ENCODE measurements around the gene CLOCK. TPM values are rescaled to one million over a fixed set of nuclear protein-coding genes. Genes with fewer than 3 reads are reported as not detected.
"Not testable (repeated sequence)": the region's sequence is repeated elsewhere in the genome, so short reads cannot be mapped to it uniquely, and the experiment has no call there.

The CLOCK gene
- total RNA-seq, 2 donors from 2014 or later, result 11.8 to 14.5 TPM

DNA sequence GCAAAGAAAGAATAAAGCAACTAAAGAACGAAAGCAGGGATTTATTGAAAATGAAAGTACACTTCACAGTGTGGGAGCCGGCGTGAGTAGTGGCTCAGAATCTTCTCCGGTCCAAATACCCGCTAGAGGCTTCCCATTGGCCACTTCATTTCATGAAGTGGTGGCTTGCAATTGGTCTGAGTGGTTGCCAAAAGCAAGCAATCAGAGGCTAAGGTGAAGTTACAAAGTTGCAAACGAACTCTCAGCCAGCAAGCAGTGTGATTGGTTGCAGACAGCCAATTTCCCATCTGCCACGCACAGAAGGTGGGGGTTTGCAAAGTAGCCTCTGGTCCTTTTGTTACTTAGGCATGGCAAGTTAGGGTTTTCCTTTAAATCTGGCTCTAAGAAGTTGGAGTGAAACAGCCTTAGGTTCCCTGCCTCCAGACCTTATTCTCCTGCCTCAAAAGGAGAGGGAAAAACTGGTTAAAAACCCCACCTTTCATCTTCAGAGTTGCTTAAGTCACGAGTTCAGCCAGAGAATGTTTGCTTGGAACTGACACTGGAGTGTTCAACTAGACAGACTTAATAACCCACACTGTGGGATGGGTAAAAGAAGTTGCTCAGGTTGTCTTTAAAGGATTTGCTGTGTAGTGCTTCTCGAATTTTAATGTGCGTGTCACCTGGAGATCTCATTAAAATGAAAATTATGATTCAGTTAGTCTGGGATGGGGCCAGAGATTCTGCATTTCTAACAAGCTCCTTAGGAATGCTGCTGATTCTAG, 6.9 kb upstream of the CLOCK start:
- Mint-ChIP-seq H3K36me3 (no peaks in the 10 kb centered on the region), H3K4me3 (peak overlapping the region; percentile 27), H3K4me1 (ENCODE audit: low read depth in 2 of 2) (no peaks in the 10 kb centered on the region), H3K9me3 (no peaks in the 10 kb centered on the region), H3K27ac (no peak overlapping the region), H3K27me3 (peaks cover 20 to 29% of the 10 kb centered on the region in 2 donors)
- ATAC-seq (peak; percentile 43 to 76), DNase-seq (ENCODE audit: low spot score) (no peak)

GRCh38 chr4:55551964-55552363, 5.3 kb upstream of the CLOCK start:
- not testable (repeated sequence) for H3K27ac Mint-ChIP-seq; DNase-seq (ENCODE audit: low spot score); H3K4me1 Mint-ChIP-seq (ENCODE audit: low read depth in 2 of 2); H3K9me3 Mint-ChIP-seq; H3K36me3 Mint-ChIP-seq; ATAC-seq; H3K4me3 Mint-ChIP-seq
- H3K27me3 Mint-ChIP-seq, result peaks cover 8 to 23% of the 10 kb centered on the region in 2 donors

DNA sequence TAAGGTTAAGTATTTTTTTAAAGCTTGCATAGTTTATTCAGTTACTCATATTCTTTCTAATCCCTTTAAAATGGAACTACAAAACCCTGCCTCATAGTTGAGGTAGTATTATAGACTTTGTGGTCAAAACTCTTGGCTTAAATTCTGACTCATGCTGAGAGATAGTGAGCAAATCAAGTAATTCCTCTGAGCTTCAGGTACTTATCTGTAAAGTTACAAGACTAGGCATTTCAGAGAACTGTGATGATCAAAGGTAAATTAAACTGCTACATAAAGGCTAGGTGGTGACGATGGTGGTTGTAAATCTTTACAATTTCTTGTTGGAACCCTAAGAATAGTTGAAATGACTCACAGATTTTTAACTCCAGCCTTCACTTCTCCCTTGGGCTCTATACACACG, 3.2 kb upstream of the CLOCK start:
- ATAC-seq (no peak), DNase-seq (ENCODE audit: low spot score) (no peak)
- H3K27ac Mint-ChIP-seq, result no peak overlapping the region
- no peak overlapping the region for H3K4me3 Mint-ChIP-seq
- peaks cover 3 to 5% of the 10 kb centered on the region in 2 donors for H3K4me1 Mint-ChIP-seq (ENCODE audit: low read depth in 2 of 2)
- no peaks in the 10 kb centered on the region for H3K36me3 Mint-ChIP-seq
- H3K27me3 Mint-ChIP-seq, result peaks cover 3 to 19% of the 10 kb centered on the region in 2 donors
- no peaks in the 10 kb centered on the region for H3K9me3 Mint-ChIP-seq

- ATAC-seq, result no peak
- Mint-ChIP-seq H3K36me3 (no peaks in the 10 kb centered on the region), H3K9me3 (no peaks in the 10 kb centered on the region), H3K4me3 (peak overlapping the region; percentile 85), H3K4me1 (ENCODE audit: low read depth in 2 of 2) (peaks cover 14 to 15% of the 10 kb centered on the region in 2 donors), H3K27ac (peak overlapping the region; percentile 72), H3K27me3 (peaks cover 0 to 13% of the 10 kb centered on the region in 2 donors)
- DNase-seq (ENCODE audit: low spot score), result no peak
These were observed 1.2 kb upstream of the CLOCK start for GRCh38 chr4:55547918-55548317.

DNA sequence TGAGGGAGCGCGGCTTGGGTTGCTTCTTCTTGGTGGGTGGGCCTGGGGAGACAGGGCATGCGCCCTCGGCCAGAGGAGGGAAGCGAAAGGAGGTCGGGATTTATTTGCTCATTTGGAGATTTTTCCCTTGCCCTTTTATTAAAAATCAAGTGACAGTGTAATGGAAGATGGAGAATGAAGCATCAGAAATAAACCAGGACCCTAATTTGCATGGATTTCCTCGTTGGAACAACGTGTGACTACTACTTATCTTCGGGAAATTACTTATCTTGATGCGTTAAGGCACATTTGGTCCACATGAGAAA, 709 bp upstream of the CLOCK start:
- Mint-ChIP-seq H3K36me3 (no peaks in the 10 kb centered on the region), H3K27ac (peak overlapping the region; percentile 72), H3K4me3 (peak overlapping the region; percentile 85), H3K27me3 (peaks cover 0 to 8% of the 10 kb centered on the region in 2 donors), H3K9me3 (no peaks in the 10 kb centered on the region), H3K4me1 (ENCODE audit: low read depth in 2 of 2) (peaks cover 14 to 15% of the 10 kb centered on the region in 2 donors)
- DNase-seq (ENCODE audit: low spot score) (no peak), ATAC-seq (no peak)

DNA sequence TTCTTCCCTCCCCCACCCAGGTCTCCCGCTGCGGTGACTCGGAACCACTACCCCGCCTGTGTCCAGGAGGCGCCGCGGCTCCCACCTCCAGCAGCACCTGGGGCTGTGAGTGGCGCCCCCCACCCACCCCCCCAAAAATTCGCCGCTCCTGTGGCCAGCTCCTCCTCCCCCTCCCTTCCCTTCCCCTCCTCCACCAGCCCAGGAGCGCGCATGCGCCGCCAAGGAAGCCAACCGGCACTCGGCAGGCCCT, 278 bp downstream of the CLOCK start:
- Mint-ChIP-seq H3K36me3 (no peaks in the 10 kb centered on the region), H3K4me1 (ENCODE audit: low read depth in 2 of 2) (peaks cover 14 to 15% of the 10 kb centered on the region in 2 donors), H3K27me3 (peaks cover 0 to 8% of the 10 kb centered on the region in 2 donors), H3K4me3 (peak overlapping the region; percentile 90), H3K9me3 (no peaks in the 10 kb centered on the region), H3K27ac (peak overlapping the region; percentile 72)
- DNase-seq (ENCODE audit: low spot score) (no peak), ATAC-seq (peak; percentile 83 to 87)

- peak; percentile 78 to 79 for ATAC-seq
- Mint-ChIP-seq H3K4me1 (ENCODE audit: low read depth in 2 of 2) (peaks cover 14 to 15% of the 10 kb centered on the region in 2 donors), H3K4me3 (peak overlapping the region; percentile 90), H3K27ac (peak overlapping the region; percentile 65 to 74), H3K36me3 (no peaks in the 10 kb centered on the region), H3K9me3 (no peaks in the 10 kb centered on the region), H3K27me3 (peaks cover 0 to 8% of the 10 kb centered on the region in 2 donors)
- peak; percentile 79 for DNase-seq (ENCODE audit: low spot score)
These were observed 836 bp downstream of the CLOCK start for GRCh38 chr4:55545641-55546505.

DNA sequence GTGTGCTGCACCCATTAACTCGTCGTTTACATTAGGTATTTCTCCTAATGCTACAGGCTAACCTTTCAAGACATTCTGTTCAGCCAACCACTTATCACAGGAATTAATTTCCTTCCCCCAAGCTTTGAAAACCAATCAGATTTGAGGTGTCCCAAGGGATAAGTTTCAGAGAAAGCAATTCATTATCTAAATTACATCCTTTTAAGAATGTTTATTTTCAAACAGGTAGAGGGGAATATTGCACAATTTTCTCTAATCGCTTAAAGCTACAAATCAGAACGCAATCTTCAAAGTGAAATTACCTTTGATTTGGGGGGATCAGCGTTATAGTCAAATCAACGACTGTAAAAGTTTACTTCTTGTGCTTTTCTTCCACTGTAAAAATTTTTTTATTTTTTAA, 1.6 kb downstream of the CLOCK start:
- DNase-seq (ENCODE audit: low spot score), result no peak

GRCh38 chr4:55543858-55544257, 2.9 kb downstream of the CLOCK start:
- DNase-seq (ENCODE audit: low spot score), result no peak
- ATAC-seq, result no peak
- H3K4me3 Mint-ChIP-seq, result no peak overlapping the region
- H3K27ac Mint-ChIP-seq, result peak overlapping the region in 1 of 2 donors; percentile 11
- H3K27me3 Mint-ChIP-seq, result no peaks in the 10 kb centered on the region
- no peaks in the 10 kb centered on the region for H3K9me3 Mint-ChIP-seq
- peaks cover 15 to 16% of the 10 kb centered on the region in 2 donors for H3K4me1 Mint-ChIP-seq (ENCODE audit: low read depth in 2 of 2)
- no peaks in the 10 kb centered on the region for H3K36me3 Mint-ChIP-seq

More for the DNA sequence above, 1.6 kb downstream of the CLOCK start:
- H3K4me1 Mint-ChIP-seq (ENCODE audit: low read depth in 2 of 2), result peaks cover 14 to 15% of the 10 kb centered on the region in 2 donors
- H3K27me3 Mint-ChIP-seq, result peaks cover 0 to 4% of the 10 kb centered on the region in 2 donors
- H3K4me3 Mint-ChIP-seq, result peak overlapping the region; percentile 90
- ATAC-seq, result no peak
- peak overlapping the region; percentile 65 to 74 for H3K27ac Mint-ChIP-seq
- no peaks in the 10 kb centered on the region for H3K36me3 Mint-ChIP-seq
- no peaks in the 10 kb centered on the region for H3K9me3 Mint-ChIP-seq

- no peak overlapping the region for H3K4me3 Mint-ChIP-seq
- peaks cover 17 to 23% of the 10 kb centered on the region in 2 donors for H3K4me1 Mint-ChIP-seq (ENCODE audit: low read depth in 2 of 2)
- no peak for DNase-seq (ENCODE audit: low spot score)
These were observed 6.4 kb downstream of the CLOCK start for GRCh38 chr4:55540271-55540670.

GRCh38 chr4:55539658-55540057, 7.1 kb downstream of the CLOCK start:
- Mint-ChIP-seq H3K4me3 (no peak overlapping the region), H3K9me3 (no peaks in the 10 kb centered on the region), H3K4me1 (ENCODE audit: low read depth in 2 of 2) (peaks cover 16 to 19% of the 10 kb centered on the region in 2 donors), H3K27ac (no peak overlapping the region), H3K27me3 (no peaks in the 10 kb centered on the region), H3K36me3 (no peaks in the 10 kb centered on the region)
- no peak for DNase-seq (ENCODE audit: low spot score)
- no peak for ATAC-seq

More at GRCh38 chr4:55540271-55540670, 6.4 kb downstream of the CLOCK start:
- Mint-ChIP-seq H3K36me3 (no peaks in the 10 kb centered on the region), H3K27me3 (no peaks in the 10 kb centered on the region), H3K9me3 (no peaks in the 10 kb centered on the region), H3K27ac (no peak overlapping the region)
- ATAC-seq, result no peak

DNA sequence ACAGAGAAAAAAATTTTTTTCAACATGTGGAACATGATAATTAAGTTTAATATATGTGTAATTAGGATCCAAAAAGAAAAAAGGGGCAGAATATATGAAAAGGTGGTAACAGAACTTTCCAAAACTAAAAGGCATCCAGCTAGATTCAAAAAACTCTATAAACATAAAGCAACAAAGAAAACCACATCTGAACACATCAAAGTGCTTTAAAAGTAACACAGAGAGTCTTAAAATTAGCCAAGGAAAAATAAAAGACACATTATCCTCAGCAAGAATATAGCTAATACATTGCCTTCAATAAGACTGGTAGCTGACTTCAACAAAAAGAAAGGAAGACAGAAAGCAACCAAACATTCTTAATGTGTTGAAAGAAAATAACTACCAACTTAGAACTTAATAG, 8.2 kb downstream of the CLOCK start:
- no peak for DNase-seq (ENCODE audit: low spot score)
- Mint-ChIP-seq H3K4me3 (no peak overlapping the region), H3K27ac (no peak overlapping the region), H3K27me3 (no peaks in the 10 kb centered on the region), H3K4me1 (ENCODE audit: low read depth in 2 of 2) (peaks cover 12 to 13% of the 10 kb centered on the region in 2 donors), H3K9me3 (no peaks in the 10 kb centered on the region), H3K36me3 (no peaks in the 10 kb centered on the region)
- ATAC-seq, result no peak

DNA sequence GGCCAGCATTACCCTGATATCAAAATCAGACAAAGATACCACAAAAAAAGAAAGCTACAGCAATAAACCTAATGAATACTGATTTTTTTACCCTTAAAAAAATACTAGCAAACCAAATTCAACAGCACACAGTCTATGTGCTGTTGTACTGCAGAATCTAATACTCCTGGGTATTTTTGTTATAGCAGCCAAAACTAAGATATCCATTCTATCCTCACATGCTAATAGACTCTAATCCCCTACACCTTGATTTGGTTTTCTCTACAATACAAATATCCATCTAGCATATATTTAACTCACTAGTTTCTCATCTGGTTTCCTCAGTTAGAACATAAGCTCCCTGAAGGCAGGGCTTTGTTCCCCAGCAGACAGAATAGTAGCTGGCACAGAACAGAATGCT, 12.4 kb downstream of the CLOCK start:
- Mint-ChIP-seq H3K4me1 (ENCODE audit: low read depth in 2 of 2) (peaks cover 13 to 16% of the 10 kb centered on the region in 2 donors), H3K9me3 (no peaks in the 10 kb centered on the region)

DNA sequence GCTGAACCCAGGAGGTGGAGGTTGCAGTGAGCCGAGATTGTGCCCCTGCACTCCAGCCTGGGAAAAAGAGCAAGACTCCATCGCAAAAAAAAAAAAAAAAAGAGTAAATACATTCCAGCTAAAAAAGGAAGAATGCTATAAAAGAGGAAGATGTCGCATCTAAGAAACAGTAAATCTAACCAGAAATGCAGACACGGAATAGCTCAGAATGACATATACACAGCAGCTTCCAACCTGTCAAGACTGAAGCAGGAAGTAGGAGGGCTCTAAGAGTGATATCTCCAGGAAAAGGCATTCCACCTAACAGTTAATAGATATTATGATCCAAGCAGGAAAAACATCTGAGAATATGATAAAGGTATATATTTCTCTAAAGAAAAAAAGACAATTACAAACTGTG, 16.0 kb downstream of the CLOCK start:
- Mint-ChIP-seq H3K9me3 (no peaks in the 10 kb centered on the region), H3K27me3 (no peaks in the 10 kb centered on the region)
- no peak for DNase-seq (ENCODE audit: low spot score)

More for the DNA sequence above, 12.4 kb downstream of the CLOCK start:
- DNase-seq (ENCODE audit: low spot score) (no peak), ATAC-seq (no peak)
- no peak overlapping the region for H3K27ac Mint-ChIP-seq
- H3K36me3 Mint-ChIP-seq, result peaks cover 4% of the 10 kb centered on the region
- no peaks in the 10 kb centered on the region for H3K27me3 Mint-ChIP-seq
- no peak overlapping the region for H3K4me3 Mint-ChIP-seq

More for the DNA sequence above, 16.0 kb downstream of the CLOCK start:
- no peak overlapping the region for H3K4me3 Mint-ChIP-seq
- no peak overlapping the region for H3K27ac Mint-ChIP-seq
- H3K4me1 Mint-ChIP-seq (ENCODE audit: low read depth in 2 of 2), result peaks cover 7 to 17% of the 10 kb centered on the region in 2 donors
- peaks cover 4% of the 10 kb centered on the region for H3K36me3 Mint-ChIP-seq
- ATAC-seq, result no peak

All from natural killer cell treated with Interleukin-12 subunit alpha and Interleukin-12 subunit beta and Interleukin-15 and Interleukin-18, amount 100 ng/mL, for 72 hours (primary cell).